Effector CD4-positive, alpha-beta T cell (primary cell): ENCODE results near the gene SPEF1. TPM values are rescaled to one million over a fixed set of nuclear protein-coding genes. Genes with fewer than 3 reads are reported as not detected.
"Not testable (repeated sequence)": the region's sequence is repeated elsewhere in the genome, so short reads cannot be mapped to it uniquely, and the experiment has no call there.

ENCODE experiments used
- DNase-seq: peaks from one replicate; pipeline ENCODE4 v3.0.0-alpha.2; 2020
- total RNA-seq: gene quantifications from one replicate; lab custom pipeline; 2026; lab: John Stamatoyannopoulos, UW

The SPEF1 gene, protein sequence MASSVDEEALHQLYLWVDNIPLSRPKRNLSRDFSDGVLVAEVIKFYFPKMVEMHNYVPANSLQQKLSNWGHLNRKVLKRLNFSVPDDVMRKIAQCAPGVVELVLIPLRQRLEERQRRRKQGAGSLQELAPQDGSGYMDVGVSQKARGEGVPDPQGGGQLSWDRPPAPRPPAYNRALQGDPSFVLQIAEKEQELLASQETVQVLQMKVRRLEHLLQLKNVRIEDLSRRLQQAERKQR
- not detected for total RNA-seq

DNA sequence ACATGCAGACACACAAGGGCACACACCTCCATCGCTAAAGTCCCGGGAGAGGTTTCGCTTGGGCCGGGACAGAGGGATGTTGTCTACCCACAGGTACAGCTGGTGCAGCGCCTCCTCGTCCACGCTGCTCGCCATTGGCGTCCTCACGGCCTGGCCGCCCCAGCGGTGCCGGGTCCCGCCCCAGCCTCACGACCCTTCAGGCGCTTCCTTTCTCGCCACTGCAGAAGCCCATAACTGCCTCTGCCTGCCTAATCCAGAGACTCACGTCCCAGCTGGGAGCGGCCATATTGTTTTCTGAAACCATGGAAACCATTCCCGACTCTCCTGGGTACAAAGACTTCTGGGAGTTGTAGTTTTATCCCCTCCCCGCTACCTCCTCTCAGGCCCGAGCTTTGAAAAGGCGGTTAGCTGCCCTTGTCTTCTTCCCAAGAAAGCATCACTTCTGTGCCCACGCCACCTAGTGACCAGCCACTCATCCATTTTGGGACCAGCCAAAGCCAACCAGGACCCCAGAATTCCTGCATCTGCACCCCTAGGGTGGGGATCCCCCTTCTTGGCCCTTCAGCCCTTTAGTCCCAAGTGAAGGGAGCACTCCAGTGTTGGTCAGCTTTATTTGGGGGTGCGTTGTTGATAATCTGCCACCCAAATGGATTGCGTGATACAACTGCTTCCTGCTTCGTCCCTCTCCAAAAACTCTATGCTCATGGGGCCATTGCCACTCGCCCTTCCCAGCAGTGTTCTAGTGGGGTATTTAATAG, at the start of gene SPEF1:
TSS of gene SPEF1 (minus strand) at position 296 of the 758 bp plus-strand sequence. CDS start at position 135, 161 bp downstream.
- DNase-seq, result peak; percentile 20

DNA sequence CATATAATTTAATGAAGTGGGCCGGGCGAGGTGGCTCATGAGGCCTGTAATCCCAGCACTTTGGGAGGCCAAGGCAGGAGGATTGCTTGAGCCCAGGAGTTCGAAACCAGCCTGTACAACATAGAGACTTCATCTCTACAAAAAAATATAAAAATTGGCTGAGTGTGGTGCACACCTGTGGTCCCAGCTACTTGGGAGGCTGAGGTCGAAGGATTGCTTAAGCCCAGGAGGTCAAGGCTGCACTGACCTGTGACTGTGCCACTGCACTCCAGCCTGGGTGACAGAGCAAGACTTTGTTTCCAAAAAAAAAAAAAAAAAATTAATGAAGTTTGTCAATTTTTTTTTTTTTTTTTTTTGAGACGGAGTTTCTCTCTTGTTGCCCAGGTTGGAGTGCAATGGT, 48.6 kb upstream of the SPEF1 start:
- not testable (repeated sequence) for DNase-seq

DNA sequence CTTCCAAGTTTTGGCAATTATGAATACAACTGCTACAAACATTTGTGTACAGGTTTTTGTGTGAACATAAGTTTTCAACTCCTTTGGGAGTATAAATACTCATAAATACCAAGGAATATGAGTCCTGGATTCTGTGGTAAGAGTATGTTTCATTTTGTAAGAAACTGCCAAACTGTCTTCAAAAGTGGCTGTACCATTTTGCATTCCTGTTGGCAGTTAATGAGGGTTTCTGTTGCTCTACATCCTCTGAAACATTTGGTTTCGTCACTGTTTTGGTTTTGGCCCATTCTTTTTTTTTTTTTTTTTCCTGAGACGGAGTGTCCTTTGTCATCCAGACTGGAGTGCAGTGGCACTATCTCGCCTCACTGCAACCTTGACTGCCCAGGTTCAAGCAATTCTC, 47.5 kb upstream of the SPEF1 start:
- DNase-seq, result no peak

DNA sequence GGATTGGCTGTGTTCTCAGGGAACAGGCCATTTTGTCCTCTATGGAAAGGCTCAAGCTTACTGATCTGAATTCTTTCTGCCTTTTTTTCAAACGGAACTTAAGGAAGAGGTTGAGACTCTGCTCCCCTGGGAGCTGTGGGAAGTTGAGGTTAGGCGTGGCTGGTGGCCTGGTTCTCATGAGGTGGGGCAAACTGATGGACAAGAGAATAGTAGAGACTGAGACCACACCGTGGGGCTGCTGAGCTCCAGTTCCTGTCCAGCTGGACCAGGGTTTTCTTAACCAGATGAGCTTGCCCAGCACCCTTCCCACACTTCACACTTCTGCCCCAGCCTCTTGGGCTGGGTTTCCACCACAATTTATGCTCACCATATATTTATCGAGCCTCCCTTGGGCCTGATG, 45.2 kb upstream of the SPEF1 start:
- DNase-seq, result no peak

DNA sequence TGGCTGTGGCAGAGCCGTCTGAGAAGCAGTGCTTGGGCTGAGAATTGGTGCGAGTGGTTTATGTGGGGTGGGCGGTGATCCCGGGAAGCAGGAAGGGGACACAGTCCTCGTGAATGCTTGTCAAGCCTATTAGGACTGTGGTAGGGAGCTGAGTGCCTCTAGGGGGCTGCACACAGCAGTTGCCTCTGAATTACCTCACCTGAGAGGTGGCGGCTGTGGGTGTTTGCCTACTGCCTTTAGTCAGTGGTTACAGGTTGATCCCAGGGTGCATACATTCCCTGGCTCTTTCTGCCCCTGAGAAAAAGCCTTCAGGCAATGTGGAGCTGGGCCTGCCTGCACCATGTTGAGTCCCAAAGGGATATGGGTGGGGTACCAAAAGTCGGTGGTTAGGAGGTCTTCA, 44.3 kb upstream of the SPEF1 start:
- no peak for DNase-seq

DNA sequence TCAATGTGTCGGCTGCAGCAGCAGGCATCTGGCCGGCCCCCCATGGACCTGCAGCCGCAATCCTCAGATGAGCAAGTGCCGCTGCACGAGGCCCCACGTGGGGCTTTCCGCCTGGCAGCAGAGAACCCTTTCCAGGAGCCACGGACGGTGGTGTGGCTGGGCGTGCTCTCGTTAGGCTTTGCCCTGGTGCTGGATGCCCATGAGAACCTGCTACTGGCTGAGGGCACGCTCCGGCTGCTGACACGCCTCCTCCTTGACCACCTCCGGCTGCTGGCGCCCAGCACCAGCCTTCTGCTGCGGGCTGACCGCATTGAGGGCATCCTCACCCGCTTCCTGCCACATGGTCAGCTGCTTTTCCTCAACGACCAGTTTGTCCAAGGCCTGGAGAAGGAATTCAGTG, 42.6 kb upstream of the SPEF1 start:
- no peak for DNase-seq

DNA sequence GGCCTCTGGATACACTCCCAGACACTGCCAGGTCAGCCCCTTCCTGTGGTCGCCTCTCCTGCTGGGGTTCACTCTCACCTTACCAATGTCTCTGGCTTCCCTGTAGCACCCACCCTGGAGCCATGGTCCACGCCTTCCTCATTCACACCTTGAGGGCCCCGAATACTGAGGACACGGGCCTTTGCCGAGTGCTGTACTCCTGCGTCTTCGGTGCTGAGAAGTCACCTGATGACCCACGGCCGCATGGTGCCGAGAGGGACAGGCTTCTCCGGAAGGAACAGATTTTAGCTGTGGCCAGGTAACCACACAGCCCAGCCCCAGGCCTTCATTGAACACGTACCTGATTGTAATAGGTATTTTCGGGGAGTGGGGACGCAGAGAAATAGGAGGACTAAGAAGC, 40.7 kb upstream of the SPEF1 start:
- DNase-seq, result no peak

DNA sequence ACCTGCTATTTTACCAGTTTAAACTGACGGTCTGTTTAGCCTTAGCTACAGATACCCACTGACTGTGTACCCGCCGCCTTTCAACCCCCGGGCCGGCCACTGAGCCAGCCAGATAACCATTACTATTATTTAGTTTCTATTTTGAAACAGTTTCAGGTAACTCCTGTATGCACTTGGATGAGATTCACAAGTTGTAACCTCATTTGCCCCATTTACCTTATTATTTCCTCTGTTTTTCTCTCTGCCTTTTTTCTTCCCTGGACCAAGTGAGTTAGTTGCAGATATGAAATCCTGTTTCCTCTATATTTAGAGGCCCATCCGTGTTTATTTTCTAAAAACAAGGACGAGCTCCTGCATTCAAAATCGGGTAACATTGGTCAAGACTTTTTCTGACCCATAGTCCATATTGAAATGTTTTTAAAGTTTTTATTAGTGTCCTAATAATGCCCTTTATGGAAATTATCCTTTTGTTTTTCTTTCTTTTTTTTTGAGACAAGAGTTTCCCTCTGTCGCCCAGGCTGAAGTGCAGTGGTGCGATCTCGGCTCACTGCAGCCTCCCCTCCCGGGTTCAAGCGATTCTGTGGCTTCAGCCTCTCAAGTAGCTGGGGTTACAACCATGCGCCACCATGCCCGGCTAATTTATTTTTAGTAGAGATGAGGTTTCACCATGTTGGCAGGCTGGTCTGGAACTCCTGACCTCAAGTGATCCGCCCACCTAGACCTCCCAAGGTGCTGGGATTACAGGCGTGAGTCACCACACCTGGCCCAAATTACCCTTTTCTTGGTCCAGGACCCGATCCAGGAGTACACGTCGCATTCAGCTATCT, 39.9 kb upstream of the SPEF1 start:
- DNase-seq, result no peak

DNA sequence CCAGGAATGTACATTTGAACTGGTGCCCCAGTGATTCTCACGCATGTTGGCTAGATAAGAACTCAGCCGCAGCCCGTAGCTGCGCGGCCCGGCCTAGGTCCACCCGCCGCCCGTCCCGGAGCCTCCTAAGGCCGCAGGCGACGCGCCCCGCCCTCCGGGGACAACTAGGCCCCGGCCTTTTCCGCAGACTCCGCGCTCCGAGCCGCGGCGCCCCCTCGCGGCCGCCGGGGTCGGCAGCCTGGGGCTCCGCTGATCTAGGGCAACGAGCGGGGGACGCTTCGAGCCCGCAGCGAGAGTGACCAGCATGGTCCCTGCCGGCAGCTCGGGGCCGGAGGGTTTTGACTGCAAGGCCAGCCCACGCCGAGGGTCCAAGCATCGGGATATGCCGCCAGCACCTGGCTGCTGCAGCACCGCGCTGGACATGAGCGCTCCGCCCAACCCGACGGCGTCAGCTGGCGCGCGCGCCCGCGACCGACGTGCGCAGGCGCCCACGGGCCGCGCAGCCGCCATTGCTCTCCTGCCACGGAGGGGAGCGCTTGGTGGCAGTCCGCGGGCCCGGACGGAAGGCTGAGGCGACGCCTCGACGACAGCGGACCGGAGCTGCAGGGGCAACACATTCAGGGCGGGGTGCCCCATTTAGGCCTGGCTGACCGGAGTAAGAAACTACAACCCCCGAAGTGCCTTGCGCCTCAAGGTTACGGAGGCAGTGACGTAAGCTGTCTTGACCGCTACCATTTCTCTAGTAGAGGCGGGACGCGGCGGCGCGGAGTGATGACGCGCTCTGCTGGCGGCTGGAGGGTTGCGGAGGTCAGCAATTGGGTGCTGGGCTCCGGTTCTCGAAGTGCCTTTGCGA, 39.0 kb upstream of the SPEF1 start, which contains the start of gene AP5S1:
TSS of gene AP5S1 (plus strand) at position 500 of the 853 bp plus-strand sequence. CDS start 1,571 bp downstream, outside the sequence.
- DNase-seq, result peak; percentile 92

DNA sequence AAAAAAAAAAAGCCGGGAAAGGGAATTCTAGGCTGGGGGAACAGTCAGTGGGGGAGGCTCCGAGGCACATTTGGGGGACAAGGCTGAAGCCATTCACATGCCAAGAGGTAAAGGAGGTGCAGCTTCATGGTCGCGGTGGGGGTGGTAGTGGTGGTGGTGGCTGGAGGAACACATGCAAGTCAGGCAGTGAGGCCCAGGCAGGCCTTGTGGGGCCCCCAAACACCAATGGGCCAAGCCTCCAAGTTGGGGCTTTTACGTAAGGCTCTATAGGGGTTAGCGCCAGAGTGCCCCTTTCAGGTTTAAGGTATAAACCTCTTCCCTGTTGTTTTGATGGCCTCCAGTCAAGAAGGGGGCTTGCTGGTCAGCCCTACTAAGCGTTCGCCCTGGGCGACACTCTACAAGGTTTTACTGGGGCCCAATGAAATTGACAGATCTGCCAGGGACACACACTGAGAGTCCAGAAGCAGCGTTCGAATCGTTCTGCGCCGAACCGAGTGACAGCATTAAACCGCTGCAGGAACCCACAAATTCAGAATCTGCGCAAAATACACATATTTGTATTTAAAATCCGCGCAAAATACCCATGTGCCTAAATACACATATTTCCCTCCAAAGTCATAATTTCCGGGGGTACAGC, 38.3 kb upstream of the SPEF1 start:
- no peak for DNase-seq

DNA sequence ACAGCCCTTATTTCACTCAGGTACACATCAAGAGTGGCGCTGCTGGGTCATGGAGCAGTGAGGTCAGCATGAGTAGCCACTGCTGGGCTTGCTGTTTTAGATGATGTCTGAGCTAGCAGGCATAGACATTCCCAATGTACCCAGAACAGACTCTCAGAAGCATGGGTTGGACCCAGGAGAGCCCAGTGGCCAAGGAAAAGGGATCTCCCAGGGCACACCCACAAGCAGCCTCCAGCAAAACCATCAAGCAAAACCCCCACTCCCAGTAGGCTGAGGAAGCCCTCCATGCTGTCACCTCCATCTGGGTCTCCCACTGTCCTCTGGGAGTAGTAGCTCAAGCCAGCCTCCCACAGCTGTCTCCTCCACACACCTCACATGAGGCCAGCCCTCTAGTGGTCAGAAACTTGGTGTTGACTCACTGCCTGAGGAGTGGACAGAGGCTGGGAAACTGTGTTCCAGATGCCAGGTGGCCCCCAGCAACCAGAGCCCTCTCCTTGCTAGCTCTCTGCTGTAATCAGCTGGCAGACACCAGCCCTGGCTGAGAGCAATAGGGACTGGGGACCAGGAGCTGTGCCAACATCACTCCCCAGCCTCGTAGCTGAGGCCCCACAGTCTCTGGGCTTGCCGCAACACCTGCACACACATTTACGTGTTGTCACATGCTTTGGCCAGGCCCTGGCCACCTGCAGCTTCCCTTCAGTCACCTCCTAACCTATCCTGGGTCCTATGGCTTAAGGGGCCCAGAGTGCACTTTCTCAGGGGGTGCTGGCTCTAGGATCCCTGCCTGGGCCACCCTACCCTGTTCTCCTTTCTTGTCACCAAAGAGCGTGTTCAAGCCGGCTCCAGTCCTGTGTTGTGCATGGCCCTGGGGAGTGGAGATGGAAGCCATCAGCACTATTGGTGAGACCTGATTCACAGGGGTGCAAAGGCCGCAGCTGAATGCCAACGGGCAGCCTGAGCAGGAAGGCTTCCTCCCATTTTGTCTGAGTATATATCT, 37.2 kb upstream of the SPEF1 start:
- no peak for DNase-seq

DNA sequence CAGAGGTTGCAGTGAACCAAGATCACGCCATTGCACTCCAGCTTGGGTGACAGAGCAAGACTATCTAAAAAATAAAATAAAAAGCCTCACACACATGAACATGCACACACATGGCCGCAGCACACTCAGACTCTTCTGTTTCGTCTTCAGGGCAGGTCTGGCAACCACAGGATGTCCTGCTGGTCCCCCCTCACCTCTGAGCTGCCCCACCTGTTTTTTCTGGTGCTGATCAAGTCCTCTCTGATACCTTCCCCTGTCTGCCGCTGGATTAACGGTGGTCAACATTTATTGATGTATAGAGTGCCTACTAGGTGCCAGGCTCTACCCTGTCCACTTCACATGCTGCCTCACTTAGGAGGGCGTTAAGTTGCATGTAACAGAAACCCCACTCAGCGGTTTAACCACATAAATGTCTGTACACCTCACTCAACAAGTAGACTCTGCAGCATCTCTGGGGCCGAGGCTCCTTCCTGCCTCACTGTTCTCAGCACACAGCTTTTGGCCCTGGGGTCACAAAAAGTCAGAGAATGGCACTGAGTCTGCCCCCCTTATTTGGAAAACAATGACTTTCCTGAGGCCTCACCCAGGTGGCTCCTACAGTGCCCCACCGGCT, 34.6 kb upstream of the SPEF1 start:
- DNase-seq, result no peak

DNA sequence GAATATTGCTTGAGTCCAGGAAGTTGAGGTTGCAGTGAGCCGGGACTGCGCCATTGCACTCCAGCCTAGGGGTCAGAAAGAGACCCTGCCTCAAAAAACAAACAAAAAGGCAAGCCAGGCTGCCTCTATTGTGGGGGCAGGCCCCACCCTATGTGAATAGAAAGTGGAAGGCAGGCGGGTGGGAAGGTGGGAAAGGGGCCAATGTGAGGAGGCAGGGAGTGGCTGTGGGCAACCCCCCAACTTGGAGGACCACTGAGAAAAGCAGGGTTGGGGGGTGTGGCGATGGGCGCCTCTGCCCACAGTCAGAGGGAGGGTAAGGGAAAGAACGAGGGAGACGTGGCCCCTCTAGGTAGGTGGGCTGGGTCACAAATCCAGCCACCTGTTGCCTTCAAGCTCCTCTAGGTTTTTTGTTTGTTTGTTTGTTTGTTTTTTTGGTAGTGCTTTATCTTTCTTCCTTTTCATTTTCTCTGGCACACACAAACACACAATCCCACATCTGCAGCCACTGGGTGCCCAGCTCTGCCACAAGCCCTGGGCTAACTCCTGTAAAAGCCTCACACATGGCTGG, 33.8 kb upstream of the SPEF1 start:
- DNase-seq, result no peak

DNA sequence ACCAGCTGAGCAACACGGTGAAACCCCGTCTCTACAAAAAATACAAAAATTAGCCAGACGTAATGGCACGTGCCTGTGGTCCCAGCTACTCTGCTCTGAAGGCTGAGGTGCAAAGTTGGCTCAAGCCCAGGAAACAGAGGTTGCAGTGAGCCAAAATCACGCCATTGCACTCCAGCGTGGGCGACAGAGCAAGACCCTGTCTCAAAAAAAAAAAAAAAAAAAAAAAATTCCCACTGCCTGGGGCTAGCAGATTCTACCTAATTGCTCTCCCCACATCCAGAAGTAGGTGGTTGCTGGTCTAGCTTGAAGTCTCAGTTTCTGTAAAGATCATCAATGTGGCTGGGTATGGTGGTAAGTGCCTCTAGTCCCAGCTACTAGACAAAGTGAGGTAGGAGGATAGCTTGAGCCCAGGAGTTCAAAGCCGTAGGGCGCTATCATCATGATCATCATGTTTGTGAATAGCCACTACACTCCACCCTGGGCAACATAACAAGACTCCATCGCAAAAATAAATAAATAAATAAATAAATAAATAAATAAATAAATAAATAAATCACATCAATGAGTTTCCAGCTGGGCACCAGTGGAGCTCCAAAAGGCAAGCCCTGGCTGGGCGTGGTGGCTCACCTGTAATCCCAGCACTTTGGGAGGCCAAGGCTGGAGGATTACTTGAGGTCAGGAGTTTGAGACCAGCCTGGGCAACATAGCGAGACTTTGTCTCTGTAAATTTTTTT, 32.8 kb upstream of the SPEF1 start:
- DNase-seq, result no peak

DNA sequence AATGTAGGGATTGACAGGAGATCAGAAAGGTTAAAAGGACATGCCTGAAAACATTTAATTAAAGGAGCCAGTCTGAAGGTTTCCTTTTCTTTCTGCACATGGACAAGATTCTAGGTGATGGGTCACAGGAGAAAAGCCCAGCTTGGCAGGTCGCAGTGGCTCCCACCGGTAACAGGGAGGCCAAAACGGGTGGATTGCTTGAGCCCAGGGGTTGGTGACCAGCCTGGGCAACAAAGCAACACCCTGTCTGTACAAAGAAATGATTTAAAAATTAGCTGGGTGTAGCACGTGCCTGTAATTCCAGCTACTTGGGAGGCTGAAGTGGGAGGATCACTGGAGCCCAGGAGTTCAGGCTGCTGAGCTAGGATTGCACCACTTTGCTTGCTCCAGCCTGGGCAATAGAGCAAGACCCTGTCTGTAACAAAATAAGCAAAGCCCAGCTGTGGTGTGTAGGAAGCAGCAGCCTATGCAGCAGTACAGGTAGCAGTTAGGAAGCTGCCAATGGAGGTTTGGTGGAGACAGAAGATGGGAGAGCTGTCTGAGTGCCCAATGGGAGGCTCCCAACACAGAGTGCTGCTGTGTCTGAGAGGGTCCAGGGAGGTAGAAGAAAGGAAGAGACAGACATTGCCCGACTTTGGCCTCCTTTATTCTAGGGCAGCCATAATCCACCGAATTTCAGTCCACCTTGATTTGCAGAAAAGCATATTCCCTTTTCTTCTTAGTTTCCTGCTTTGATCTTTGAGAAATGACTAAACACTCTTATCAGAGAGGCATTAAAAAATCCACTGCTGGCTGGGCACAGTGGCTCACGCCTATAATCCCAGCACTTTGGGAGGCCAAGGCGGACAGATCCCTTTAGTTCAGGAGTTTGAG, 32.0 kb upstream of the SPEF1 start:
- no peak for DNase-seq

DNA sequence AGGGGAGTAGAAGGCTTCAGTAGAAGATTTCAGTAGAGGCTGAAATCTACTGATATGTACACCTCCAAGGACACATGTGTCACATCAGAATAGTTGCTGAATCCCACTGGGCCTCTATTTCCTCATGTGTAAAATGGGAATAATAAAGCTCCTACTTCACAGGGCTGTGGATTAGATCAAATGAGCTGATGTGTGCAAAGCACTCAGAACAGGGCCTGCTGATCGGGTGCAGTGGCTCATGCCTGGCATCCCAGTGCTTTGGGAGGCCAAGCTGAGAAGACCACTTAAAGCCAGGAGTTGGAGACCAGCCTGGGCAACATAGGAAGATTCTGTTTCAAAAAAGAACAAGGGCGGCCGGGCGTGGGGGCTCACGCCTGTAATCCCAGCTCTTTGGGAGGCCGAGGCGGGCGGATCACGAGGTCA, 31.0 kb upstream of the SPEF1 start:
- no peak for DNase-seq

DNA sequence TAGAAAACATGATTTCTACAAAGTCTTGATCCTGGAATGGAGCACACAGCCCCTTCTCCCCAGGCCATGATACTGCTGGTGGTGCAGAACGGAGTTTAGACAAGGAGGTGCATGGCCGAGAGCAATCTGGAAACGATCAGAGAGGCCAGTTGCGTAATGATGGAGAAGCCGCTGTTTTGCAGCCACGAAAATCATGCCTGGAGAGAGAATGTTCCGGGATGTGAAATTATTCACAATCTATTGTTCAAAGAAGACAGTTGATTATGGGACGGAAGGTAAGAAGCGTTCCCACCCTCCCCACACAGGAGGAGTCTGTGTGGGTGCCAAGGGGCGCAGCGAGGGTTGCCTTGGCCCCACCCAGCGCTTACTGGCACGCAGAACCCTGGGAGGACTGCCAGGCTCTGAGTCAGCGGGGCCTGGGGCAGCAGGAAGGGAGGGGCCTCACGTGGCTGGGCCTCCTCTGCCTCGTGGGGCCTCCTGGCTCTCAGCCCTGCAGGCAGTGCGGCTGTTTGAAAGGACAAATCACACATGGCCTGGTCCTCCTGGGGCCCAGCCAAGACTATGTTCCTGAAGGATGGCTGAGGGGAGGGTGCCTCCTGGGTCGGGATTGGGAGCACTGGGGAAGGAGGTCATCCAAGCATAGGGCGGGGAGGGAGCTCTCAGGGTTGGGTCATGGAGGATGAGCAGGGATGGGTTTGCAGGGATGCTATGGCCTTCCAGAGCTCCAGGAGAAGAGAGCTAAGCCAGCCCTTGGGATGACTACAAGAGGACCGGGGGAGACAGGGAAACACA, 30.4 kb upstream of the SPEF1 start:
- DNase-seq, result peak; percentile 91
